K562 (cell line): ENCODE data around the gene RAB26. TPM values are rescaled to one million over a fixed set of nuclear protein-coding genes. Genes with fewer than 3 reads are reported as not detected.
"Not testable (repeated sequence)": the region's sequence is repeated elsewhere in the genome, so short reads cannot be mapped to it uniquely, and the experiment has no call there.

Experiments used
- ATAC-seq: fragments of 200-7000 bp; cut with Tn5 transposase; 3 replicates; pipeline ENCODE4 v1.9.1; 2020; ENCODE audit warnings: moderate library complexity
- BruUV-seq: library from RNA; stranded (reverse); fragments of 400-500 nt; replicated peaks from 2 replicates; lab custom pipeline; 2021; lab: Mats Ljungman, UMichigan
- CTCF ChIA-PET: fragments of 300-600 bp; formaldehyde crosslinking; extraction: SDS; loops from one replicate; lab custom pipeline; 2021; ENCODE audit warnings: low intra/inter-chr PET ratio; lab: Yijun Ruan, JAX
- POLR2A ChIA-PET: fragments of 300-600, 350-650 bp; sonication (Branson Sonifier 250); formaldehyde crosslinking; extraction: SDS; loops from one replicate; lab custom pipeline; 2021; ENCODE audit warnings: antibody characterized with exemption, inconsistent platforms; lab: Yijun Ruan, JAX
- DNase-seq, 4 experiments: peaks; one replicate each; pipeline versions ENCODE4 v3.0.0 to v3.0.0-alpha.2; 2011 to 2018; ENCODE audit warnings: low spot score in 3 of 4, mixed read lengths in 3 of 4; ENCODE audit errors: extremely low read depth in 1 of 4
- FAIRE-seq: peaks from 2 replicates; lab custom pipeline; 2011; peaks lifted over from hg19 to GRCh38; lab: Jason Lieb, UNC
- H2AFZ ChIP-seq: 2 replicates; pipeline ENCODE4 v1.6.0; 2011; ENCODE audit warnings: low read depth, low read length, control low read depth, inconsistent platforms
- H3K27ac ChIP-seq: fragments of 200-600 bp; 3 replicates; pipeline ENCODE4 v1.8.0; 2011; ENCODE audit warnings: low read depth, mild to moderate bottlenecking, control low read depth, inconsistent platforms, low read length, moderate library complexity, mixed read lengths; ENCODE audit errors: extremely low read depth
- H3K27me3 ChIP-seq, 2 experiments: fragments of 300-600 bp in 1 of 2; 2 replicates in 1 of 2; 3 replicates in 1 of 2; pipeline versions ENCODE4 v1.6.0 to v1.8.0; 2011; ENCODE audit warnings: inconsistent platforms in 2 of 2, low read length in 2 of 2, mild to moderate bottlenecking in 1 of 2, mixed read lengths in 1 of 2, moderate library complexity in 1 of 2; ENCODE audit not compliant: control insufficient read depth in 2 of 2, insufficient read depth in 2 of 2
- H3K36me3 ChIP-seq: fragments of 300-600 bp; 3 replicates; pipeline ENCODE4 v1.8.0; 2011; ENCODE audit warnings: mild to moderate bottlenecking, low read length, inconsistent platforms; ENCODE audit not compliant: control insufficient read depth, insufficient read depth
- H3K4me1 ChIP-seq, 2 experiments: fragments of 200-600 bp in 1 of 2; replicated peaks in 1 of 2; 2 replicates in 1 of 2; 3 replicates in 1 of 2; pipeline versions ENCODE4 v1.5.1 to v1.8.0; 2011; ENCODE audit warnings: inconsistent platforms in 2 of 2, low read length in 2 of 2, mild to moderate bottlenecking in 1 of 2, mixed read lengths in 1 of 2, moderate library complexity in 1 of 2; ENCODE audit not compliant: control insufficient read depth in 2 of 2, insufficient read depth in 2 of 2
- H3K4me2 ChIP-seq: 2 replicates; pipeline ENCODE4 v1.6.1; 2011; ENCODE audit warnings: low read length, control low read depth, inconsistent platforms, mixed read lengths; ENCODE audit not compliant: insufficient read depth
- H3K4me3 ChIP-seq: fragments of 200-600 bp; sonication (generic), shearing (Covaris generic); 2 replicates; pipeline ENCODE4 v1.5.1; 2016; ENCODE audit warnings: control low read depth, inconsistent platforms
- H3K79me2 ChIP-seq: fragments of 200-600 bp; 3 replicates; pipeline ENCODE4 v1.8.0; 2011; ENCODE audit warnings: low read length, inconsistent platforms; ENCODE audit not compliant: control insufficient read depth, insufficient read depth
- H3K9ac ChIP-seq, 2 experiments: 2 replicates each; pipeline versions ENCODE4 v1.6.0 to v1.6.1; 2011; ENCODE audit warnings: low read depth in 2 of 2, low read length in 2 of 2, control low read depth in 1 of 2, inconsistent platforms in 1 of 2, mild to moderate bottlenecking in 1 of 2, mixed read lengths in 1 of 2; ENCODE audit not compliant: insufficient read depth in 1 of 2
- H3K9me1 ChIP-seq: one replicate; pipeline ENCODE4 v1.6.0; 2011; ENCODE audit warnings: inconsistent platforms, mild to moderate bottlenecking, low read length, moderate library complexity; ENCODE audit not compliant: control insufficient read depth, insufficient read depth
- H3K9me3 ChIP-seq: replicated peaks from 2 replicates; pipeline ENCODE4 v1.5.1; 2011; ENCODE audit warnings: low read depth, low read length, inconsistent platforms; ENCODE audit not compliant: control insufficient read depth, insufficient read depth
- H4K20me1 ChIP-seq: replicated peaks from 2 replicates; pipeline ENCODE4 v1.6.1; 2011; ENCODE audit warnings: low read length, inconsistent platforms, mixed read lengths; ENCODE audit not compliant: control insufficient read depth, insufficient read depth
- FOXJ3 ChIP-seq: sonication (generic); formaldehyde crosslinking; IDR thresholded peaks from 2 replicates; pipeline ENCODE4 v1.4.0; 2020; ENCODE audit warnings: mild to moderate bottlenecking, missing genetic modification reagents
- FOXK2 ChIP-seq, 2 experiments: fragments of 450-650 bp; IDR thresholded peaks in 1 of 2; conservative IDR thresholded peaks in 1 of 2; 2 replicates each; pipeline ENCODE4 v1.6.1; 2016; ENCODE audit warnings: low read depth in 2 of 2, mild to moderate bottlenecking in 1 of 2
- ZBTB33 ChIP-seq: sonication (generic); formaldehyde crosslinking; IDR thresholded peaks from 2 replicates; pipeline ENCODE4 v1.8.1; 2023; ENCODE audit warnings: mild to moderate bottlenecking, missing genetic modification reagents
- WGBS: fragments of 100-300 bp; shearing (Covaris generic); methylation state at CpG from one replicate; pipeline ENCODE4 v1.1.6; 2016; ENCODE audit warnings: low coverage, mixed read lengths; ENCODE audit not compliant: insufficient coverage; ENCODE audit errors: missing lambda C conversion rate; 5-methylcytosine and 5-hydroxymethylcytosine counted together
- in situ Hi-C: fragments of 300-500 bp; cut with MboI; formaldehyde crosslinking; loops from 4 replicates; pipeline ENCODE4 v1.15.0; 2018; ENCODE audit warnings: inconsistent platforms, mixed read lengths
- intact Hi-C: fragments of 100-400 bp; cut with micrococcal nuclease; formaldehyde crosslinking; loops from 2 replicates; pipeline ENCODE4 v1.14.2; 2022
- polyA plus RNA-seq, 8 experiments: library from polyadenylated mRNA; depleted of rRNA in 4 of 8; stranded (reverse) in 5 of 8; unstranded in 3 of 8; fragments of >200 nt; fragmentation: Nextera tagmentation in 2 of 8; fragmentation: Illumina TruSeq in 1 of 8; extraction: Ambion mirVana in 2 of 8; extraction: Trizol in 1 of 8; gene quantifications; 2 replicates each; pipeline versions ENCODE4 v1.2.1 to v1.2.3, GENCODE V29; 2011 to 2014; ENCODE audit warnings: inconsistent platforms in 1 of 8, missing spikeins in 1 of 8
- total RNA-seq, 7 experiments: library from RNA; depleted of rRNA in 6 of 7; stranded (reverse); fragments of >200 nt in 6 of 7; fragmentation: Illumina TruSeq in 2 of 7; extraction: Trizol in 2 of 7; gene quantifications; 2 replicates each; pipeline versions ENCODE4 v1.2.1 to v1.2.3, GENCODE V29; 2011 to 2021; ENCODE audit warnings: low replicate concordance in 1 of 7

RAB26 gene
- total and polyA plus RNA-seq, 9 of the 15 experiments (the other 6 are each of a cell fraction or from before 2014, with no cell fraction given): 0.25 to 6.1 (median 2.1) TPM

GRCh38 chr16:2122429-2122828 is 26.0 kb upstream of the RAB26 start:
- Histone ChIP-seq H3K9ac (peak overlapping the region in 1 of 2 experiments; percentile 26; a peak in 1 of 4 replicates), H3K79me2 (peaks cover 13% of the 10 kb centered on the region), H4K20me1 (peaks cover 3% of the 10 kb centered on the region; the same call in 1 of the 2 replicates), H3K36me3 (no peaks in the 10 kb centered on the region), H3K4me1 (peaks cover 0 to 47% of the 10 kb centered on the region in 2 experiments; a peak in 2 of 5 replicates), H3K4me2 (no peak overlapping the region), H3K9me3 (no peaks in the 10 kb centered on the region), H3K27me3 (no peaks in the 10 kb centered on the region), H3K27ac (no peak overlapping the region), H2AFZ (no peak overlapping the region), H3K4me3 (no peak overlapping the region), H3K9me1 (no peaks in the 10 kb centered on the region)
- in situ Hi-C loops (no loop called here), intact Hi-C loops (no loop called here)
- POLR2A ChIA-PET: no interaction called here
- DNase-seq: no peak
- ATAC-seq: no peak; the same call in 2 of the 3 replicates
- BruUV-seq: no TSS peak
- TF ChIP-seq ZBTB33 (CRISPR knock-in tag) (peak; percentile 39; the same call in 1 of the 2 replicates), FOXJ3 (CRISPR knock-in tag) (no peak), FOXK2 (conservative IDR thresholded peaks at IDR 0.05 in 1 of 2, IDR thresholded peaks at IDR 0.05 in 1 of 2; ENCODE audit: low read depth in 2 of 2) (no peak)
- FAIRE-seq: no peak
- WGBS: 82% methylated on average over 9 of the region's 17 CpGs
- CTCF ChIA-PET: no interaction called here

- H2AFZ ChIP-seq, in situ Hi-C loops, H3K27me3 ChIP-seq, FAIRE-seq, H3K4me2 ChIP-seq, H3K9me1 ChIP-seq, H3K36me3 ChIP-seq, ATAC-seq, CTCF ChIA-PET, DNase-seq, H4K20me1 ChIP-seq, intact Hi-C loops, H3K4me3 ChIP-seq, BruUV-seq, POLR2A ChIA-PET, H3K9ac ChIP-seq, H3K27ac ChIP-seq, H3K9me3 ChIP-seq: not testable (repeated sequence)
- Histone ChIP-seq H3K79me2 (peaks cover 15% of the 10 kb centered on the region), H3K4me1 (peaks cover 0 to 49% of the 10 kb centered on the region in 2 experiments; a peak in 3 of 5 replicates)
- WGBS: 89% methylated on average over 3 of the region's 26 CpGs
Observed at GRCh38 chr16:2122934-2123683, 25.3 kb upstream of the RAB26 start.

- H3K36me3 ChIP-seq, H4K20me1 ChIP-seq, ATAC-seq, H2AFZ ChIP-seq, in situ Hi-C loops, H3K27ac ChIP-seq, CTCF ChIA-PET, H3K27me3 ChIP-seq, H3K4me2 ChIP-seq, DNase-seq, H3K9me1 ChIP-seq, BruUV-seq, H3K9ac ChIP-seq, H3K9me3 ChIP-seq, intact Hi-C loops, H3K4me3 ChIP-seq, FAIRE-seq: not testable (repeated sequence)
- Histone ChIP-seq H3K4me1 (peaks cover 0 to 55% of the 10 kb centered on the region in 2 experiments; a peak in 4 of 5 replicates), H3K79me2 (peaks cover 15% of the 10 kb centered on the region)
- WGBS: 85% methylated on average over 11 of the region's 27 CpGs
- POLR2A ChIA-PET: interaction anchor here (0.6 kb wide), 1 partner anchor 26 kb away, joined by 3 read pairs; no protein-coding TSS in a partner anchor
Observed at GRCh38 chr16:2123706-2124376, 24.6 kb upstream of the RAB26 start.
